ENCODE data around the gene CYGB.
"Not testable (repeated sequence)": the region's sequence is repeated elsewhere in the genome, so short reads cannot be mapped to it uniquely, and the experiment has no call there.

Gene CYGB

GRCh38 chr17:76566988-76567431, 29.5 kb upstream of the CYGB start:
- DNase-seq = no peak

DNA sequence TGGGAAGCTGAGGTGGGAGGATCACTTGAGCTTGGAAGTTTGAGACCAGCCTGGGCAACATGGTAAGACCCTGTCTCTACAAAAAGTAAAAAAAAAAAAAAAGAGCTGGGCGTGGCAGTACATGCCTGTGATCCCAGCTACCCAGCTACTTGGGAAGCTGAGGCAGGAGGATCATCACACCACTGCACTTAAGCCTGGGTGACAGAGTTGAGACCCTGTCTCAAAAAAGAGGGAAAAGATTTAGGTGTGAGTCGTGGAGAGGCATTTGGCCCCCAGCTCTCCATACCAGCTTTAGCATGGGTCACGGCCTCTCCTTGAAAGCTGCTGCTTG, 29.1 kb upstream of the CYGB start:
- DNase-seq = no peak

GRCh38 chr17:76565728-76566612, 28.5 kb upstream of the CYGB start:
- DNase-seq = no peak

DNA sequence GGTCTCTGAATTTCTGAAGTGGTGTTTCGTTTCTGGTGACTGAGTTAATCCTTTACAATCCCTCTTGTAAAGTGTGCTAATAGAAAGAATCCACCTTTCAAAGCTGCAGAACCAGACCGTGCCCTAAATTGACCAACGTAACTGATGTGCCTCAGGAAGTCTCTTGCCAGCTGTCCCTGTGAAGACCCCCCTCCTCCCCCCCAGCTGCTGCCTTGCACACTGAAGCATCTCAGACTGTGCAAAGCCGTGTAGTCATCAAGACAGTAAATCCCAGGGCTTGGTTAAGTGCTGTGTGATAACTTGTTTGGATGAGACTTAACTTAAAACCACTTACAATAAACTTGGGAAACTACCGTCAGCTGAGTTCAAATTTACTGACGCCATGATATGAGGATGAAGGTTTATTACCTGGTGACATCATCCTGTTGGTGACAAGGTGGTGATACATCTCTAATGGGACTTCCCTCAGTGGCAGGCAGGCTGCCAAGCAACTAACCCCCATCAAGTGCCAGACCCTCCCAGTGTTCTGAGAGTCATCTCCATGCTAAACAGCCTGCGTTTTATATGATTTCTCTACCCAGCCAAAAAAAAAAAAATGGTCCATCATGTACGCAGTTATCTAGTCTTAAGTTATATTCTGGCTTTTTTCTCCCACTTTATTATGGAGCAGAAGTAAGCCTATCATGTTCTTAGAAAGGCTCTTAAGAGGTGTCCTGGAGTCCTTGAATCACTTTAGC, 27.6 kb upstream of the CYGB start:
- not testable (repeated sequence) for DNase-seq

DNA sequence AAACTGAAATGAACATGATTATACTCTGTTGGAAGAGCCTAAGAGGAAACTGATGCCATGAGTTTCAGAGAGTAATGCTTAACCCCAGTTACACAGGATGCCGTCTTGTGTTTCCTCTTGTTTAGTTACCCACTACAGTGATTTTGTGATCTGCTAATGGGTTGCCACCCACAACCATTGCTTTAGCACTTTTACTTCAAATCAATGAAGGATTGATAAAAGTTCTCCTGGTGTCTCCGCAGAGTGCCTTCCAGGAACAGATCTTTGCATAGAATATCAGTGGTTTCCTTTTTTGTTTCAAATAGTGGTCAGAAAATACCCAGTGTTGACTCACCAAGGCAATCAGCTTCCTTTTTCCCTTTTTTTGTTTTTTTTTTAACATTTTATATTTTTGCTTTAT, 25.9 kb upstream of the CYGB start:
- not testable (repeated sequence) for DNase-seq

DNA sequence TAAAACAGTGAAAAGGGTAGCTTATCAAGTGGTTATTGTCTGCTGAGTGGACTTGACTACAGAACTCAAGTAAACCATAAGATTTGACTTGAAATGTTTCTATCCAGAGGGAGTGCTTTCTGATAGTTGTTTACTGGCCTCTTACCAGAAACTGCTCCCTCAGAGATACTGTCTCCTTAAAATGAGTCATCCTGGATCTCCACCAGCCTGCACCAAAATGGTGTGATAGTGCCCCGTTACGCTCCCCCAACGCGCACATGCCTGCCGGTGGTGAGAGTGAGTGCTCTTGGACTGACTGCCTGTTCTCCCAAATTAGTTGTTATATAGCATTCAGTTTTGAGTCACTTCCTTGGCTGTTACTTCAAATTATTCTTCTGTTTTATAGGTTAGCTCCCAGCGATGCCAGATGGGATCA, 25.2 kb upstream of the CYGB start:
- DNase-seq = no peak

DNA sequence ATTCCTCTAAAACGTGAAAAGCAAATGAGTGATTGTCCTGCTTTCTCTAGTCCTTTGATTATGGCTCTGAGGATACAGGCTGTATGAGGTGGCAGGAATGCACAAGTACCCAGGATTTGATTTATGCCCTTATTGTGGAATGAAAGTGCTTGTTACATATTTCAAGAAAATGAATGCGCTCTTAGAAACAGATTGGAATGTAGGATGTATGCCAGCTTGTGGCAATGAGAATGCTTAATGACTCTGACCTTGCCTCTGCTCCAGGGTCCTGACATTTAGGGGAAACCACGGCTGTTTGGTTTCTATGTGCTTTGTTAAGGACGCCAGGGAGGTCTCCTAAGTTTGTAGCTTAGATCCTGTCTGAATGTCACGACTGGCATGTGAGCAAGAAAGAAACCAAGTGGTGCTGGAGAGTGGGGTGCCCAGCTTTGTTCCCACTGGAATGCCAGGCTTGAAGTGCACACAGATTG, 24.3 kb upstream of the CYGB start:
- DNase-seq = no peak

GRCh38 chr17:76561332-76561731, 23.8 kb upstream of the CYGB start:
- DNase-seq = no peak

- no peak for DNase-seq
Observed at GRCh38 chr17:76560877-76561221, 23.3 kb upstream of the CYGB start.

DNA sequence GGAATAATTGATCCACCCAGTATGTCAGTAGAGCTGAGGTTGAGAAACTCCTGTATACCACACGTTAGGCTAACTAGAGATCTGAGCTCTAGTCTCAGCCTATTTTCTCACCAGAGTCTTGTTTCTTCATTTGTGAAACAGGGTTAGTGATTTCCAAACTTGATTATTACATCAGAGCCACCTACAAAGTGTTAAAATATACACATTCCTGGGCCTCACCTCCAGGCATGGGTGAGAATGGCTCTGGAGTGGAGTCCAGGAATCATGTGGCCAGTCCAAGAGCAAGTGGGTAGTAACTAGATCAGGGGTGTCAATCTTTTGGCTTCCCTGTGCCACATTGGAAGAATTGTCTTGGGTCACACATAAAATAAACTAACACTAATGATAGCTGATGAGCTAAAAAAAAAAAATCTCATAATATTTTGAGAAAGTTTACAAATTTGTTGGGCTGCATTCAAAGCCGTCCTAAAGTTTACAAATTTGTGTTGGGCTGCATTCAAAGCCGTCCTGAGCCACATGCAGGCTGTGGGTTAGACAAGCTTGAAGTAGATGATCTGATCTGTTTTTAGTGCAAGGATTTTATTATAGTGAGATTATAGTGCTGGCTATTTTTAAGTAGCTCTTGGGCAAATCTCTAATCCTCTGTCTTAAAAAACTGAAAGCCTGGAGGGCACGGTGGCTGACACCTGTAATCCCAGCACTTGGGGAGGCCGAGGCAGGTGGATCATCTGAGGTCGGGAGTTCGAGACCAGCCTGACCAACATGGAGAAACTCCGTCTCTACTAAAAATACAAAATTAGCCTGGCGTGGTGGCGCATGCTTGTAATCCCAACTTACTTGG, 22.7 kb upstream of the CYGB start:
- DNase-seq = no peak

GRCh38 chr17:76559460-76559859, 22.0 kb upstream of the CYGB start:
- not testable (repeated sequence) for DNase-seq

DNA sequence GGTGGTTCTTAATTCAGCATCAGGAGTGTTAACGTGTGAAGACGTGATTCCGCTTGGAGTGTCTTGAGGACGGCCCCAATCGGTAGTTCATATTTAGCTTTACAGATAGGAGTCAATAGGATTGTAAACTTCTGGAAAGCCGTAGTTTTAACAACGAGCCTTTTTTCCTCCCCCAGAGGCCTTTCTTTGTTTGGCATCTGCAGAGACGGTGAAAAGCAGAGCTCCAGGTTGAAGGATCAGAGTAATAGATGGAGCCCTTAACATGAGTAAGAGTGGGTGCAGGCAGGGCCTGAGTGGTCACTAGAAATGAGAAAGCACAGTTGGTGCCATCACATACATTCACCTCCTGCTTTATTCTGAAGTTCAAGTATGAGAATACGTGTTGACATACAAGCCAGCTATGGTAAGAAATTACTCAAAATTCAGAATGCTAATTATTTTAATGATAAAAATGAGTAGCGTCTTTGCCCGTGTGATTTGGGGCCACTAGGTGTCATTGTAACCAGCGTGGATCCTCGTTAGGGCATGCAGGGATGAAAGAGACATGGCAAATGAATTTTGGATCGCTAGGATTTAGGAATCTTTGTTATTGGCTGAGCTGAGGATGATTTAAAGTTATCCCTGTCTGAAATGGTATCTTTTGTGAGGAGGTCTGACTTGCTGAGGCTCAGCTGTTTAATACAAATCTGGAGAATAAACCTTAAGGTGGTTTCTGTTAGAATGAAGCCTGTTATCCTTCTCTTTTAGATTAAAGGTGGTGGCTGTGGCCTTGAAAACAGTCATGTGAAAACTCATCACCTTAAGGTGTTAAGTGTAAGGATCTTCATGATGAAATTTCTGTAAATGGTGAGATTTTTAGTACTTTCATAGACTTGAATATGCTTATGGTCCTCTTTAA, 20.9 kb upstream of the CYGB start:
- no peak for DNase-seq

DNA sequence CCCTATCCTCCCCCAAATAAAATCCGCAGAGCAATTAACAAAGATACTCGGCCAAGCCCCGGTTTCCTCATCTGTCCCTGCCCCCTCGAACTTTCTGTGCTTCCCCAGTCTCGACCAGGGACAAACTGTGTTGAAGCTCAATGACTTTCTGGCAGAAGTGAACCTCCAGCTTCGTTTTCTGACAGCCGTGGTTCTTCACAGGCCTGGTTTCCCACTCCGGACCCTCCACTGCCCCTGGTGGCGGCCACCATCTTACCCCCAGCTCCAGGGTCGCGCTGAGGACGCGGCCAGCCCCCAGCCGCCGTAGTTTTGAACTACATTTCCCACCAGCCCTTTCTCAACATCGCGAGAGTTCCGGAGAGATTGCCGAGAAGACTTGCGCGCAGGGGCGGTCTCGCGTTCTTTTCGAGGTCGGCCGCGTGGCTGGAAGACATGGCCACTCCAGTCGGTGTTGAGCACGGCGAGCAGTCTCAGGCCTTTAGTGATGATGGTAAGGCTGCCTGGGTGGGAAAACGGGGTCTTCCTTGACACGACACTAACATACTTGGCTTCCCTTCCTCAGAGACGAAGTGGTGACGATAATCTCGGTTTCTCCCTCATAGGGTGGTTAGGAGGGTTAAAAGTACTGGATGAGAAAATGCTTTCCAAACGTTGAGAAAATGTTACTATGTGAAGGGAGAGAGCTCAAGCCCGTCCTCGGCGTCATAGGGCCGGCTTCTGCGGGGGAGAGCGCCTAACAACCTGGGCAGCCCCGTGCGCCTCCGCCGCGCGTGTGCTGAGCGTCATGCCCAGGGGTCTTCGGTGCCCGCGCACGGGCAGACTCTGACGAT, 20.1 kb upstream of the CYGB start:
- peak; percentile 90 for DNase-seq

GRCh38 chr17:76556765-76557367, 19.4 kb upstream of the CYGB start:
- peak; percentile 34 for DNase-seq

GRCh38 chr17:76554131-76554530, 16.6 kb upstream of the CYGB start:
- DNase-seq = no peak

- DNase-seq = no peak
Observed at GRCh38 chr17:76553178-76553908, 15.8 kb upstream of the CYGB start.

DNA sequence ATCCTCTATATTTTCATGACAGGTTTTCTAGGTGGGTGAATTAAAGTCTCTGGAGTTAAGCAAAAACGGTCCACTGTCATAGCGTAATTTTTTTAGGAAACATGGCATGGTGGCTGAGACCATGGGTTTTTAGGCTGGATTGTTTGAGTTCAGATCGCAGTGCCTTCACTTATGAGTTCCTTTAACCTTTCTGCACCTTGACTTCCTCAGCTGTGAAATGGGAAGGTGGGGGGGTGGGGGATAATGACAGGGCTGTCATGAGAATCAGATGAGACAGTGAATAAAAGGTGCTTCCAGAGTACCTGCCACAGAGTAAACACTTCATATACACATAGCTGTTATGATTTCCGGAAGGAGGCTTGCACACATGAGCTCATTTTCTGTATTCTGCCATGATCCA, 14.2 kb upstream of the CYGB start:
- DNase-seq = no peak

DNA sequence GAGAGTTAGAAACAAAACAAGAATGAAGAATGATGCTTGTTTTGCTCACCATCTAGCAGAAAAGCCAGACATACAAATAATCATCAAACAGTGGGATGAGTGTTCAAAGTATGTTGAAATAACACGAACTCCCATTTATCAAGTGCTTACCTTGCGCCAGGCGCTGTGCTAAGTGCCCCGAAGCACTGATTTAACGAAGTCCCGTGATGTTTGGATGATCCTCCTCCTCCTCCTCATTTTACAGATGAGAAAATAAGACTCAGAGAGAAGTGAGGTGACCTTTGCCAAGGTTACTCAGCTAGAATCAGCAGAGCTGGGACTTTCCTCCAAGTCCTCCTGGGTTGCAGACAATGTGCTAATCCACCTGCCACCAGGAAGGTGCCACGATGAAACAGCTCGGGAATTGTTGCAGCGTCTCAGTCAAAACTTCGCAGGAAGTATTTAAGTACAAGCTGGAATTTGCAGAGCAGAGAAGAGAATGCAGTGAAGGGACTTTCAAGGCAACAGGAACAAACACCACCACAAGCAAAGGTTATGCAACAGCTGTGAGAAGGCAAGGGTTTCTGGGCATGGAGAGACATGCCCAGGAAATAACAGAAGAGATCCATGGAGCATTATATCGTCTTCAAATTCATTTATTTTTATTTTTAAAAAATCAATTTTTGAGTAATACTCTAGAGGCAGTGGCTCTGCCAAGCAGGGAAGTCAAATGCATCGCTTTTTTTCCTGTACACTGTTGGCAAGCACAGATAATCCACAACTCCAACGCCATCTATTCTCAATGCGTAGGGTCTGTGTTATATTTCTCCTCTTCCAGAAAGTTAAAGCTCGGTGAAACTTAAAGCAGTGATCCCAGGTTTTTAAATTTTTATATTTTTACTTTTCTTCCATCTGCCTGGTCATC, 13.5 kb upstream of the CYGB start:
- no peak for DNase-seq

DNA sequence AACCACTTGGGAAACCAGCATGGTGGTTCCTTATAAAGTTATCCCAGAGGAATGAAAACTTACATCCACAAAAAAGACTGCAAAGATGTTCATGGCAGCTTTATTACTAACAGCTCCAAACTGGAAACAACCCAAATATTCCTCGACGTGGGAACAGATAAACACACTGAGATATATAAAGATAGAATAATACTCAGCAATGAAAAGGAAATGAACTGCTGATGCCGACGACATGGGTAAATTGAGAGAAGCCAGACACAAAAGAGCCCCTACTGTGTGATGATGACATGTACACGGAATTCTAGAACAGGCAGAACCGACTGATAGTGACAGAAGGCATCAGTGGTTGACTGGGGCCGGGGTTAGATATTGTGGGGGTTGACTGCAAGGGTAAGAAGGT, 12.0 kb upstream of the CYGB start:
- no peak for DNase-seq
